B cell (primary cell): ENCODE data around the gene PRKCA. TPM values are rescaled to one million over a fixed set of nuclear protein-coding genes. Genes with fewer than 3 reads are reported as not detected.

Experiments used
- ATAC-seq: fragments of 200-7000 bp; cut with Tn5 transposase; one replicate; pipeline ENCODE4 v1.10.0; 2021; ENCODE audit warnings: low read depth, mild to moderate bottlenecking, moderate number of reproducible peaks, moderate library complexity
- CTCF ChIA-PET: fragments of 350-600 bp; sonication (Branson Sonifier 250); formaldehyde crosslinking; loops from one replicate; lab custom pipeline; 2021; ENCODE audit warnings: antibody characterized with exemption, inconsistent platforms; lab: Charles Lee
- POLR2A ChIA-PET: fragments of 350-600 bp; sonication (Branson Sonifier 250); formaldehyde crosslinking; loops from one replicate; lab custom pipeline; 2021; ENCODE audit warnings: antibody characterized with exemption; lab: Charles Lee
- DNase-seq: peaks from one replicate; pipeline ENCODE4 v3.0.0; 2013
- H2AFZ ChIP-seq: 2 replicates; pipeline ENCODE4 v1.6.1; 2012; ENCODE audit warnings: mild to moderate bottlenecking, low read depth, low read length; ENCODE audit not compliant: insufficient read depth, poor library complexity, severe bottlenecking
- H3K27ac ChIP-seq, 2 donors: 1 replicate in 1 of 2; 2 replicates in 1 of 2; pipeline ENCODE4 v1.5.1; 2012 to 2013; ENCODE audit warnings: low read length in 2 of 2, mild to moderate bottlenecking in 2 of 2, moderate library complexity in 1 of 2
- H3K27me3 ChIP-seq, 4 experiments: fragments of 200-600 bp in 1 of 4; sonication (generic) in 1 of 4; replicated peaks in 1 of 4; 1 replicate in 2 of 4; 2 replicates in 2 of 4; pipeline versions ENCODE4 v1.6.1 to v1.7.0; 2013 to 2016; ENCODE audit warnings: low read length in 3 of 4, mild to moderate bottlenecking in 2 of 4, mixed read lengths in 1 of 4, moderate library complexity in 1 of 4; ENCODE audit not compliant: insufficient read depth in 4 of 4, control insufficient read depth in 3 of 4; ENCODE audit errors: control extremely low read depth in 1 of 4
- H3K36me3 ChIP-seq, 2 experiments: replicated peaks in 1 of 2; 1 replicate in 1 of 2; 2 replicates in 1 of 2; pipeline versions ENCODE4 v1.6.1 to v1.7.1; 2013; ENCODE audit warnings: low read length in 1 of 2; ENCODE audit not compliant: insufficient read depth in 2 of 2, control insufficient read depth in 1 of 2; ENCODE audit errors: control extremely low read depth in 1 of 2, extremely low read depth in 1 of 2
- H3K4me1 ChIP-seq, 2 donors: fragments of 200-600 bp in 1 of 2; sonication (generic) in 1 of 2; 1 replicate in 1 of 2; 2 replicates in 1 of 2; pipeline versions ENCODE4 v1.5.1 to v1.6.1; 2013 to 2017; ENCODE audit warnings: low read length in 2 of 2; ENCODE audit not compliant: control insufficient read depth in 2 of 2, insufficient read depth in 2 of 2
- H3K4me2 ChIP-seq: replicated peaks from 2 replicates; pipeline ENCODE3; 2012; ENCODE audit warnings: mild to moderate bottlenecking, low read depth, low read length; ENCODE audit not compliant: poor library complexity, severe bottlenecking
- H3K4me3 ChIP-seq, 5 experiments: fragments of 200-600 bp in 1 of 5; sonication (generic) in 1 of 5; 1 replicate in 3 of 5; 2 replicates in 2 of 5; pipeline versions ENCODE4 v1.5.1 to v1.7.0; 2011 to 2016; ENCODE audit warnings: low read length in 4 of 5, mild to moderate bottlenecking in 4 of 5, low read depth in 2 of 5, control low read depth in 1 of 5, moderate library complexity in 1 of 5; ENCODE audit not compliant: insufficient read depth in 1 of 5; ENCODE audit errors: control extremely low read depth in 1 of 5, extremely low read depth in 1 of 5
- H3K79me2 ChIP-seq: fragments of 200-600 bp; sonication (generic); one replicate; pipeline ENCODE4 v1.6.0; 2016; ENCODE audit warnings: low read length; ENCODE audit not compliant: control insufficient read depth, insufficient read depth
- H3K9ac ChIP-seq: fragments of 200-600 bp; sonication (generic); 2 replicates; pipeline ENCODE4 v1.6.1; 2017; ENCODE audit warnings: mild to moderate bottlenecking, low read length, moderate library complexity
- H3K9me3 ChIP-seq, 3 donors: one replicate each; pipeline versions ENCODE4 v1.6.1 to v1.7.1; 2013; ENCODE audit warnings: low read length in 2 of 3; ENCODE audit not compliant: control insufficient read depth in 2 of 3, insufficient read depth in 1 of 3; ENCODE audit errors: control extremely low read depth in 1 of 3
- H4K20me1 ChIP-seq: 2 replicates; pipeline ENCODE4 v1.6.0; 2012; ENCODE audit warnings: mild to moderate bottlenecking, low read length; ENCODE audit not compliant: insufficient read depth, control insufficient read depth, poor library complexity, severe bottlenecking
- H3K27ac Mint-ChIP-seq: one replicate; pipeline ENCODE4 v1.8.0; 2021; ENCODE audit warnings: mixed read lengths
- H3K27me3 Mint-ChIP-seq: one replicate; pipeline ENCODE4 v1.8.0; 2021; ENCODE audit warnings: mixed read lengths
- H3K4me1 Mint-ChIP-seq: one replicate; pipeline ENCODE4 v1.8.0; 2021; ENCODE audit warnings: mixed read lengths
- H3K4me3 Mint-ChIP-seq: one replicate; pipeline ENCODE4 v1.8.0; 2021; ENCODE audit warnings: mixed read lengths
- H3K9me3 Mint-ChIP-seq: one replicate; pipeline ENCODE4 v1.8.0; 2022; ENCODE audit warnings: mixed read lengths; ENCODE audit not compliant: insufficient read depth
- EZH2 ChIP-seq: IDR thresholded peaks from 2 replicates; pipeline ENCODE4 v1.6.1; 2012; ENCODE audit warnings: borderline replicate concordance, low read depth, mild to moderate bottlenecking, moderate library complexity, low read length; ENCODE audit not compliant: insufficient read depth, poor library complexity, severe bottlenecking
- WGBS: methylation state at CpG from one replicate; pipeline ENCODE4 v1.1.5; 2013; ENCODE audit warnings: missing lambda C conversion rate; ENCODE audit not compliant: insufficient coverage; 5-methylcytosine and 5-hydroxymethylcytosine counted together
- intact Hi-C: fragments of 100-400 bp; cut with micrococcal nuclease; formaldehyde crosslinking; loops from one replicate; pipeline ENCODE4 v1.10.0; 2022
- polyA plus RNA-seq: library from polyadenylated mRNA; depleted of rRNA; stranded (reverse); fragments of >200 nt; gene quantifications from 2 replicates; pipeline ENCODE4 v1.2.3, GENCODE V29; 2012
- total RNA-seq, 2 donors: library from RNA; stranded (reverse); fragments of 120-200 nt in 1 of 2; gene quantifications; 1 replicate in 1 of 2; 2 replicates in 1 of 2; pipeline versions ENCODE4 v1.2.3 to v1.2.4, GENCODE V29; 2013 to 2022
- TF ChIP-seq, protein P1 (sequence below): fragments of 200-600 bp; IDR thresholded peaks from one replicate; pipeline ENCODE4 v1.8.0; 2022; ENCODE audit warnings: antibody characterized with exemption, mild to moderate bottlenecking

PRKCA gene
- total and polyA plus RNA-seq, 2 donors (not counting 1 experiment from before 2014, with no cell fraction given), result 0.33 to 7.7 TPM

DNA sequence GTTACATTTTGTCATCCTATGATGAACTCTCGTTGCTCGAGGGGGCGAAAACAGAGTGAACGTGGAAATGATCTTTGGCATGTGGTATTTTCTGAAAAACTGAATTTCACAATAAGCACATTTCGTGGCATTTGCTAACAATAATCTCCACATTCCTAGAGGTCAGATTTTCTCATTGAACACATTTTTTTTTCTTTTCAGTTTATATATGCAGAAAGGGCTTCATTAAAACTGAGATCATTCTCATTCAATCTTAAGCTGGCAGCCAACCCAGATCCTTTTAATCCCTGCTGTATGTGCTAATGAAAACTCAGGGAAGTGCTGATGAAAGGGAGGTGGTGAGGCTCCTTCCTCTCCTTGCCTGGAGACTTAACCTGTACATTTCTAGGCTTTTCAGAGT, 52.6 kb downstream of the PRKCA start:
- TF ChIP-seq, protein P1, sequence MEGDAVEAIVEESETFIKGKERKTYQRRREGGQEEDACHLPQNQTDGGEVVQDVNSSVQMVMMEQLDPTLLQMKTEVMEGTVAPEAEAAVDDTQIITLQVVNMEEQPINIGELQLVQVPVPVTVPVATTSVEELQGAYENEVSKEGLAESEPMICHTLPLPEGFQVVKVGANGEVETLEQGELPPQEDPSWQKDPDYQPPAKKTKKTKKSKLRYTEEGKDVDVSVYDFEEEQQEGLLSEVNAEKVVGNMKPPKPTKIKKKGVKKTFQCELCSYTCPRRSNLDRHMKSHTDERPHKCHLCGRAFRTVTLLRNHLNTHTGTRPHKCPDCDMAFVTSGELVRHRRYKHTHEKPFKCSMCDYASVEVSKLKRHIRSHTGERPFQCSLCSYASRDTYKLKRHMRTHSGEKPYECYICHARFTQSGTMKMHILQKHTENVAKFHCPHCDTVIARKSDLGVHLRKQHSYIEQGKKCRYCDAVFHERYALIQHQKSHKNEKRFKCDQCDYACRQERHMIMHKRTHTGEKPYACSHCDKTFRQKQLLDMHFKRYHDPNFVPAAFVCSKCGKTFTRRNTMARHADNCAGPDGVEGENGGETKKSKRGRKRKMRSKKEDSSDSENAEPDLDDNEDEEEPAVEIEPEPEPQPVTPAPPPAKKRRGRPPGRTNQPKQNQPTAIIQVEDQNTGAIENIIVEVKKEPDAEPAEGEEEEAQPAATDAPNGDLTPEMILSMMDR, result no peak
- TF ChIP-seq EZH2, result no peak
- intact Hi-C loops, result no loop called here
- Histone ChIP-seq H3K9me3 (no peaks in the 10 kb centered on the region), H3K27me3 (no peaks in the 10 kb centered on the region), H3K4me3 (no peak overlapping the region), H3K27ac (no peak overlapping the region), H2AFZ (no peak overlapping the region), H3K4me1 (no peaks in the 10 kb centered on the region), H4K20me1 (no peaks in the 10 kb centered on the region), H3K36me3 (no peaks in the 10 kb centered on the region), H3K9ac (no peak overlapping the region), H3K79me2 (no peaks in the 10 kb centered on the region), H3K4me2 (no peak overlapping the region)
- no peak for ATAC-seq
- ChIA-PET POLR2A (no interaction called here), CTCF (no interaction called here)
- Mint-ChIP-seq H3K27ac (no peak overlapping the region), H3K27me3 (peaks cover 6% of the 10 kb centered on the region), H3K4me1 (no peaks in the 10 kb centered on the region), H3K4me3 (no peak overlapping the region), H3K9me3 (no peaks in the 10 kb centered on the region)
- 100% methylated on average over 1 of the region's 5 CpGs for WGBS
- DNase-seq, result no peak

- ChIA-PET CTCF (no interaction called here), POLR2A (no interaction called here)
- WGBS, result no CpG with 5 or more reads among the region's 2 CpGs
- Mint-ChIP-seq H3K4me1 (no peaks in the 10 kb centered on the region), H3K9me3 (no peaks in the 10 kb centered on the region), H3K27me3 (peaks cover 6% of the 10 kb centered on the region), H3K27ac (no peak overlapping the region), H3K4me3 (no peak overlapping the region)
- Histone ChIP-seq H3K9ac (no peak overlapping the region), H3K79me2 (no peaks in the 10 kb centered on the region), H3K27ac (no peak overlapping the region), H3K4me1 (no peaks in the 10 kb centered on the region), H2AFZ (no peak overlapping the region), H3K36me3 (no peaks in the 10 kb centered on the region), H3K9me3 (no peaks in the 10 kb centered on the region), H3K4me3 (no peak overlapping the region), H3K27me3 (no peaks in the 10 kb centered on the region), H3K4me2 (no peak overlapping the region), H4K20me1 (no peaks in the 10 kb centered on the region)
- no peak for DNase-seq
- intact Hi-C loops, result no loop called here
- ATAC-seq, result no peak
- TF ChIP-seq, protein P1, result no peak
- no peak for TF ChIP-seq EZH2
Measured at GRCh38 chr17:66355510-66355909, 53.1 kb downstream of the PRKCA start.
